CD4-positive, alpha-beta T cell treated with Interleukin-4 for 4 hours (primary cell): ENCODE results near the gene EPB41L4B.
A peak's percentile ranks its signal among the peaks of the same experiment; 100 is the strongest.

Source experiments
- DNase-seq: peaks from one replicate; pipeline ENCODE4 v3.0.0-alpha.2; 2020

Gene EPB41L4B

GRCh38 chr9:109269081-109269480 is 51.8 kb downstream of the EPB41L4B start:
- no peak for DNase-seq

DNA sequence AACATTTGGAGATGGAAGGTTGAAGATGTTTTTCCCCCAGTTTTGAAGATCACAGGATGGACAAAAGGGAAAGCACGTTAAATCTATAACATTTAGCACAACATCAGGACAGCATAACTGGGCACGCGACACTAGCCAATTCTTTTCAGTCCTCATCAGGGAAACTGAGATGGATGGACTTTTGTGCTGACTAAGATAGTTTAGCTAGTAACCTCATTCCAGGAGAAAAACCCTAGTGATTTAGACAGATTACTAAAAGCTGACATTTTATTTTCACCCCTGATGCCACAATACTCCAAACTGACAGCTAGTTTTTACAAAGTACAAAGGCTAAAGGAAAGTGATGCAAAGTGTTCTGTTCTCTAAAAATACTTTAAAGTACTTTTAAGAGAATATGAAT is 53.3 kb downstream of the EPB41L4B start:
- no peak for DNase-seq

GRCh38 chr9:109264877-109265587 is 55.8 kb downstream of the EPB41L4B start:
- DNase-seq = no peak

GRCh38 chr9:109263358-109263757 is 57.5 kb downstream of the EPB41L4B start:
- DNase-seq = no peak

DNA sequence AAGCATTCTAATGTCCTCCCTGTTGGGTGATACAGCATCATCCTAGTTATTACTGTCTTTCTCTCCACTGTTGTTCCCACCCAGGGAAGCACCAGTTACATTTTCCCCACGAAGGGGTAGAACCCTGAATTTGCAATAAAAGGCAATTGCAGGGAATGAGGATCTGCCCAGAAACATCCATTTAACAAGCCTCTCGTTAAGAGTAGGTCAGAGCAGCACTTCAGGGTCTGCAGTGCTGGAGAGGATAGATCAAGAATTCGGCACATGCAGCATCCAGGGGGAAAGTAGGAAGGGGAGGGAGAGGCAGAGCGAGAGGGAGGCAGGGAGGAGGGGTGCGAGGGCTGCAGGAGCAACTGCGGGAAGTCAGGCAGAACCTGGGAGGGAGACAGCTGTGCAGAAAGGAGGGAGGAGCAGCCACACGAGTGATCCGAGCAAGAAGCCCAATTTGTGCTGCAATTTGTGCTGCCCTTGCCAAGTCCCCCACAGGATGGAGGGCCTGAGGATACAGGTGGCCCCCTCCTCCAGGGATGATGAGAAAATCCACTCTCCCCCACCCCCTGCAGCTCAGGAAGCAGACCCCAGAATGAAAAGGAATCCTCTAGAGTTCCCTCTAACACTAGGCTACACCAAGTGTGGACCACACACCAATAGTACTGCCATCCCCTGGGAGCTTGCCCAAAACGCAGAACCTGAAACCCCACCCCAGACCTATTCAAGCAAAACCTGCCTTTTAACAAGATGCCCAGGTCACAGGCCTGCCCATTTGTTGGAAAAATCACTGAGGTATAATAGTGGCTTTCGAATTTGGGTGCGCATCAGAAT is 62.2 kb downstream of the EPB41L4B start:
- no peak for DNase-seq

GRCh38 chr9:109256336-109256735 is 64.5 kb downstream of the EPB41L4B start:
- DNase-seq = no peak

- DNase-seq = no peak
Observed at GRCh38 chr9:109255394-109255793, 65.5 kb downstream of the EPB41L4B start.

DNA sequence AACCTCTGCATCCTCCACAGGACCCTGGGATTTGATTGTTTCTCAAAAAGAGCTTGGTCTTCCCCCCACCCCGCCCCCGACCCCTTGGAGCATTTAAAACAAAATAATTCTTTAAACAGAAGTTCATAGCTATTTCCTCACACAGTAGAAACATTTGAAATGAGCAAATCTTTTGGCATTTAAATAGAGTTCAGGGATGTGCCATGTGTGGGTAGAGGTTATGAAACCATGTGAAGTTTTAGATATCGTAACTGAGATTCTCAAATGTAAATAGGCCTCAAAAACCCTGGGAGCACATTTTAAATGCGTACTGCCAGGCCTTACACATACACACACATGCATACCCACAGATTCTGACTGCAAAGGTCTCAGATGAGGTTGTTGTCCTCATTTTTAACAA is 66.5 kb downstream of the EPB41L4B start:
- no peak for DNase-seq

DNA sequence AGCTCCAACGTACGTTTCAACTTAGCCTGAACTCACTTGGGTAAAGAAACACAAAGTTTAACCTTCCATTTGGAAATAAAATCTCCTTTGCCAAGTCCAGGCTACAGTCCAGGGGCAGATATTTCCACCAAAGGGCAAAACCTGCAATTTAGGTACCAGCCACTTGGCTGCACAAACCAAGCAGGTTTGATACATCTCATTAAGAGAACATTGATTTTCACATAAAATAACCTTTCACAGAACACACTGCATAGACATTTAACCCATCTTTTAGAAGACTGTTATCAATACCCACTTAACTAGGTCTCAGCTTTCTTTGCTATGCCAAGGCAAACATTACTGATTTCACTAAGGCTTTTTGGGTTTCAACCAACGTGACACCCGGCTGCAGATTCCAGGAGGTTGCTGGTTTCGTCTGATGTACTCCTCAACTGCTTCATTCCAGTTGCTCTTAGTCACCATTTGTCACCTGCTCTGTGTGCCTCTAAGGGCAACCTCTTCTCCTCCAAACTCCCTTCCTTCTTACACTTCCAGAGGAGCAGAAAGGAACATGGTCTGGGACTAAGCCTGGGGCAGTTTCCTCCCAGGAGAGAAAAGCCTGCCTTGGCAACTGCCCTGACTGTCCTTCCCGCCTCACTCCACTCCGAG is 67.1 kb downstream of the EPB41L4B start:
- DNase-seq = no peak

- no peak for DNase-seq
Observed at GRCh38 chr9:109253241-109253636, 67.6 kb downstream of the EPB41L4B start.

- no peak for DNase-seq
Observed at GRCh38 chr9:109252291-109252690, 68.6 kb downstream of the EPB41L4B start.

DNA sequence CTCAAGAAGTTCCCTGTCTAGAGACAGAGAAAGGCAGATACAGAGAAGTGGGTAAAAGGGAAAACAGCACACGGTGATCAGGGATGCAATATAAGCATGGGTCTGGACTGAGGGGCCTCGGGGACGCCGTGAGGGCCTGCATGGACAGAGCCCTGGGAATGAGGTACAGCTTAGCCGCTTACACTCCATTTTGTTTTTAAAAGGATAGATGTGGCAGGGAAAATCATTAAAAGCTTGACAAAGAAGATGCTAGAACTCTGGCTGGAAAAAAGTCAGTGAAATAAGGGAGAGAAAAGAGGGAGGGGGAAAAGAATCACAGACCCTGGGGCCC is 69.1 kb downstream of the EPB41L4B start:
- no peak for DNase-seq

- DNase-seq = no peak
Observed at GRCh38 chr9:109251080-109251775, 69.6 kb downstream of the EPB41L4B start.

DNA sequence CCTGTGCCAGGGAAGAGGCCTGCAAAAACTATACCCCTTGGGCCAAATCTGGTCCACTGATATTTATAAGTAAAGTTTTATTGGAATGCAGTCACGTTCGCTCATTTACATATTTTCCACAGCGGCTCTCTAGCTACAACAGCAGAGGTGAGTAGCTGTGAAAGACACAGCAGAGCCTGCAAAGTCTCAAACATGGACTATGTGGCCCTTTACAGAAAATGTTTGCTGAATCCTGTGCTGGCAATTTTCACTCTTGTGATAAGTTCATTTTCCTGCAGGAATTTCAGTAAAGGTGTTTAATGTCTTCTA is 70.1 kb downstream of the EPB41L4B start:
- DNase-seq = no peak

GRCh38 chr9:109250311-109250741 is 70.5 kb downstream of the EPB41L4B start:
- no peak for DNase-seq

DNA sequence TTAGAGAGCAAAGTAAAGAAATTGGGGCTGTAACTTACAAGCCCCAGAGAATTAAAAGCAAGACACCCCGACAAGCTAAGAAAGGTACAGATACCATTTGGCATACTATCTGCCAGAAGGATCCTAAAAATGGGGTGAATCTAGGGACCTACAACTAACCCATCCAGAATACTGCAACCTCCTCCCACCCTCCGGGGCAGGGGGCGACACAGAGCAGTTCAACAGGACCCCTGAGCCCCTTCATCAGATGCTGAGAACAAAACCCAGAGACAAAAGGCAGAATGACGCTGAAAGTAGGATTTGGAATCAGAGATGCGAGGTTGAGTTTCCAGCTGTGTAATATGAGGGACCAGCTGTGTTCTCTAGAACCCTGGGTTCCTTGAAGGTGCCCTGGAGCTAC is 71.2 kb downstream of the EPB41L4B start:
- DNase-seq = no peak

DNA sequence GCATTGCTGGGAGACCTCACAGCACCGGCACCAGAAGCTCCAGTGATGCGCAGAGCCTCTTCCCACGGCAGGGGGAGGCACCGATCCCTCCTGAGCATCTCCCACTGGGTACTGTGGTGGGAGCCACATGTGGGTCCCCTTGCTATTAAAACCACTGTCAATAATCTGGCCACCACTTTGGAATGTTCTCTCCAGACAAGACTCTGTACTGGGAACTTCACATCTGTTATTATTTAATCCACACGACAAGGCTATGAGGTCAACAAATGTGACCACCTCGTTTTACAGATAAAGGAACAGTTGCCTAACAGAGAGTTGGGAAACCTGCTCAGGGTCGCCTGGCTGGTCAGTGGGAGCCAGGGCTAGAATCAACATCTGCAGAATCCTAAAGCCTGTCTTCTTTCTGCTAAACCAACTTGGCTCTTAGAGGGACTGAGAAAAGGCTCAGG is 72.7 kb downstream of the EPB41L4B start:
- DNase-seq = no peak

- DNase-seq = no peak
Observed at GRCh38 chr9:109247228-109247627, 73.6 kb downstream of the EPB41L4B start.

DNA sequence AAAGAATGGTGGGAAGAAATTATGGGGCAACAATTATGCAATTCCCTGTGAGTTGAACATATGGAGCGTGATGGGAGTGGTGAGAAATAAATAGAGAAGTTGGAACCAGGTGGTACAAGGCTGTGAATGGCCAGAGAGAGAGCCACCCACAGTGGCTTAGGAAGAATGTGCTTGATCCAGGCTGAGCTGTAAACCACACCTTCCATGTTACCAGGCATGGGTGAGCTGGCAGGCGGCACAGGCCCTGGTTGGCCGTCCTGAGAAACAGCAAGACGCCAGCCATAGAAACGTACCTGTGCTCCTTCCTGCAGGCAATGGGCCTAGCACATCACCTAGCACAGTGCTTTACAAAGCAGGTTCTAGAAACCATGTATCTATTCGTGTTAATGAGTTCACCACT is 74.3 kb downstream of the EPB41L4B start:
- no peak for DNase-seq

DNA sequence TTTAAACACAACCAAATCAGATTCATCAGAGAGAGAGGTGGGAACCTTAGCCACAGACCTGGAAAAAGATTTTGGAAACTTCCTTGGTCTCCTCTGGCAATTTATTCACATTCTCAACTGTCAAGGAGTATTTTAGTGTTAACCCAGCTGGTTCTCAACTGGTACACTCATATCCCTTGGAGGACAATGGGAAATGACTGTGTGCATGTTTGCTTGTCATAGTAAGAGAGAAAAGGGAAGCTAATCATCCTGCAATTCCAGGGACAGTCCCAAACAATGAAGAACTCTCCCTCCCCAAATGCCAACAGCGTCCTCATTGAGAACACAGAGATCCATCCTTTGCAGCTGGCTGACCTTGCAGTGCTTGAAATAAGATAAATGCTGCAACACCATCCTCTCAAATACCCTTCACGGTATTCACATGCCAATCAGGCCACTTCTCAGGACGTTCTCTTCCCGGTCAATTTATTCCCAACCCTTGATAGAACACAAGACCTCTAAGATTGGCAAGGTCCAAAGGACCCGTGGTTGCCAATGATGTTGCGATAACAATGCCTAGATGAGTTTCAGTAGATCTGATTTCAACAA is 75.5 kb downstream of the EPB41L4B start:
- DNase-seq = no peak

DNA sequence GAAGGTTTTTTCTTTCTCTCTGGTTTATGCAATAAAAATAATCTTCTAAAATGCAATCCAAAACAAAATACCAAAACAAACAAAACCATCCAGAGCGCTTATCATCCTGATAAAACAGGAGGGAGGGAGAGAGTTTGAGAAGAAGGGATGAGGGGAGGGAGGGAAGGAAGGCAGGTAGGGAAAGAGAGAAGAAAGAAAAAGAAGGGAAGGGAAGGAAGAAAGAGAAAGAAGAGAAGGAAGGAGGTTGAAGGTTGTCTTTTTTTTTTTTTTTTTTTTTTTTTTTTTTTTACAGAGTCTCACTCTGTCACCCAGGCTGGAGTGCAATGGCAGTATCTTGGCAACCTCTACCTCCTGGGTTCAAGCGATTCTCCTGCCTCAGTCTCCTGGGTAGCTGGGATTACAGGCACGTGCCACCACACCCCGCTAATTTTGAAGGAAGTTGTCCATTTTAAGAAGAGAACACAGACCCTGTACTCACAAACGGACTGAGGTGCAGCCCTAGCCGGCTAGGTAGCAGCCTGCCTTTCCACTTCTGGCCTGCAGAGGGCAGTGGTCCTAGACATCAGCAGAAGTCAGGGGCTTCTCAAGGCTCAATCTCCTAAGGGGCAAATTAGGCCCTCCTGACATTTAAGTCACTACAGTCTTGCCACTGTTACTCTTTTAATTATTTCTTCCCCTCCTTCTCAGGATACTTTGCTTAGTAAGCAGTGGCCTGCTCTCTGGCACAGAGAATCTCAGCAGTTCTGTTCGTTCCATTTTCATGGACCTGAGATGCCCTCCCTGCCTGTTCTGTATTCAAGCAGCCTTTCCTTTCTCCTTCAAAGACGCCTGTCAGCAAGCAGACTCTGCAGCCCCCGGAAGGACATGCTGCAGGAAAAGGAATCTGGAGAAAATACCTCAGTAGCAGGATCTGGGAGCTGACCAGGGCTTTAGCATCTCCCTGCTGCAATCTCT is 76.4 kb downstream of the EPB41L4B start:
- DNase-seq = peak; percentile 55

DNA sequence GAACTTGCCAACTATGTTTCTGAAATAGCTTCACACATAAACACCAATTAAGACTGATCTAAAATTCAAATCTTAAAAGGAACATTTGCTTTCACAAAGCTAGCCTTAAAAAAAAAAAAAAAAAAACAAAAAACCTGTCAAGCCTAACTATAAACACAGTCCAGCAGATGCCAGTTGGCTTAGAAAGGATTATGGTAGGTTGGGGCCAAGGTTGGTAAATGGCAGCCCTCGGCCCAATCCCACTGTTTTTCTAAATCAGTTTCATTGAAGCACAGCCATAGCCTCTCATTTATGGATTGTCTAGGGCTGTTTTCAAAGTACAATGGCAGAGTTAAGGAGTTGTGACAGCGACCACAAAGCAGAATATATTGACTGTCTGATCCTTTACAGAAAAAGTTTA is 78.1 kb downstream of the EPB41L4B start:
- no peak for DNase-seq
